Mesodermal cell (in vitro differentiated cells): Measurements from ENCODE around the gene NCKIPSD.

Experiments used
- H3K27ac ChIP-seq: 2 replicates; pipeline ENCODE4 v1.7.0; 2013; ENCODE audit warnings: mild to moderate bottlenecking, low read depth, low read length, moderate library complexity; ENCODE audit not compliant: severe bottlenecking
- H3K36me3 ChIP-seq: 2 replicates; pipeline ENCODE4 v1.7.1; 2013; ENCODE audit warnings: mild to moderate bottlenecking, low read length, moderate library complexity; ENCODE audit not compliant: control insufficient read depth, insufficient read depth
- H3K4me1 ChIP-seq: one replicate; pipeline ENCODE4 v1.7.1; 2013; ENCODE audit warnings: mild to moderate bottlenecking, low read length; ENCODE audit not compliant: insufficient read depth, control insufficient read depth, poor library complexity, severe bottlenecking
- H3K4me3 ChIP-seq: 2 replicates; pipeline ENCODE4 v1.7.0; 2013; ENCODE audit warnings: low read length, control low read depth, mild to moderate bottlenecking; ENCODE audit not compliant: insufficient read depth, poor library complexity, severe bottlenecking; ENCODE audit errors: extremely low read depth
- H3K9me3 ChIP-seq: 2 replicates; pipeline ENCODE4 v1.7.1; 2013; ENCODE audit warnings: mild to moderate bottlenecking, low read length, moderate library complexity; ENCODE audit not compliant: control insufficient read depth
- WGBS, 2 experiments: methylation state at CpG; one replicate each; pipeline ENCODE4 v1.1.5; 2013; ENCODE audit warnings: missing lambda C conversion rate in 2 of 2; ENCODE audit not compliant: insufficient coverage in 2 of 2; 5-methylcytosine and 5-hydroxymethylcytosine counted together

The NCKIPSD gene

DNA sequence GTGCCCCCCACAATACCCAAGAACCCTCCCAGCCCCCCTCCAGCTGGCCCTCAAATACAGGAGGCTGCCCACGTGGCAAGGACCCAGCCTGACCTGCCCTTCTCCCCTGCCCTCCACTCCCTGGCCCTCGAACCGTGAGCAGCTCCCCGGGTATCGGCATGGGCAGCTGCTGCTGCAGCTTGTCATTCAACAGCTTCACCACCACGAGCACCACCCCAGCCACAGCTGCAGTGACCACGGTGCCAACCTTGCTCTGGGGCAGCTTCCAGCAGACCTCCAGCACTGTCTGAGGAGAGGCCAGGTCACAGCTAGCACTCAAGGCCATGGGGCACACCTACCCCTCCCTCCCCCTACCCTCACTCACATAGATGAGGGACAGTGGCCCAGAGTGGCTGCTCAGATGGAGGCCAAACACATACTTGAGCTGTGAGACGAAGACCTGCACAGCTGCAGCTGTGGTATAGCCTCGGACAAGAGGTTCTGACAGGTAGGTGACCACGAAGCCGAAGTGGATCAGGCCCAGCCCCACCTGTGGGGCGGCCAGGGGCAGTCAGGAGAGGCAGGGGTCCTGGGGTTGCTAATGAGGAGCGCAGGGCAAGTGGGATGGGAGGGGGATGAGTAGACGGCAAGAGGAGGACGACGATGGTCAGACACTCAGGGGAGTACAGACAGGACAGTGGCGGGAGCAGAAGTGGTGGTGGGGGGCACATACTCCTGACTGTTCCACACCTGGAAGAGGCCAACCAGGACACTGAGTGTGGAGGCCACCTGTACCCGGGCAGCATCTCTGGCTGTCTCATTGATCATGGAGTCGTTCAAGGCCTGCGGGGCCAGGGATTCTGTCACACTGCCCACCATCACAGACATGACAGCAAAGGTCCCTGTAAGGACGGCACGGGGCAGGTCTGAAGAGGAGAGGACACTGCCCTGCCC lies 53.9 kb downstream of the NCKIPSD start:
- Histone ChIP-seq H3K4me1 (peaks cover 14% of the 10 kb centered on the region), H3K27ac (no peak overlapping the region), H3K36me3 (peaks cover 74% of the 10 kb centered on the region), H3K9me3 (no peaks in the 10 kb centered on the region), H3K4me3 (no peak overlapping the region)
- WGBS, 2 experiments: 98 to 99% methylated on average over 13 to 17 of the region's 22 CpGs

DNA sequence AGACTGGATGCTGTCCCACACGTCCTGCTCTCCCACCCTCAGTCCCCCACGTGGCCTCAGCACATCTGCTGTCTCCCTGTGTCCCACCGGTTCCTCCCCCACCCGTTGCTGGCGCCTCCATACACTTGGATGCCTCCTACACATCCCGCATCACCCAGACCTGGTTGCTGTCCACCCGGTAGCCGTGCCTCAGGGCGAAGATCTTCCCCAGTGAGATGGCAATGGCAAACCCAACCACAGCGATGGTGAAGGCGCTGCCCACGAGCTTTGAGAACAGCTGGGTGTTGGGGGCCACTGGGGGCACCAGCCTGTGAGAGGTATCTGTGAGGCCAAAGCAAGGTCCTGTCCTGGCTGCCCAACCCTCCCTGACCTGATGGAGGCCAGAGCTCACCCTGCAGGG lies 54.9 kb downstream of the NCKIPSD start:
- H3K4me3 ChIP-seq: no peak overlapping the region
- no peaks in the 10 kb centered on the region for H3K9me3 ChIP-seq
- WGBS, 2 experiments: 98 to 100% methylated on average over 7 to 12 of the region's 12 CpGs
- H3K36me3 ChIP-seq: peaks cover 83% of the 10 kb centered on the region
- H3K27ac ChIP-seq: no peak overlapping the region
- H3K4me1 ChIP-seq: peaks cover 6% of the 10 kb centered on the region

DNA sequence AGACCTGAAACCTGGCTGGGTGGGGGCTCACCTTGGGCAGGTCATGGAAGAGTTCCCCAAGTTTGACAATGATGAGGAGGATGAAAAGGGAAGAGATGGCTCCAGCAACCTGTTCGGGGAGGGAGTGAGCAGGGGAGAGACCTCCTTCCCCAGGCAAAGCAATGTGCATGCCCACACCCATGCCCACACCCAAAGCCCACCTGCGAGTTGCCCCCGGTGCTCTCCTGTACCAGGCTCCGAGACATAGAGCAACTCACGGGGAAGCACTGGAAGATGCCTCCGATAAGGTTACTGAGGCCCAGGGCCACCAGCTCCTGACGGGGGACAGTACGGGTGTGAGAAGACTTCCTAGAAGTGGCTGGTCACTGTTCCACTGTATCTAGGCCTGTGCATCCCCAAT lies 55.3 kb downstream of the NCKIPSD start:
- WGBS, 2 experiments: 98 to 100% methylated on average over 4 to 5 of the region's 8 CpGs
- H3K4me3 ChIP-seq: no peak overlapping the region
- no peaks in the 10 kb centered on the region for H3K9me3 ChIP-seq
- H3K27ac ChIP-seq: no peak overlapping the region
- peaks cover 6% of the 10 kb centered on the region for H3K4me1 ChIP-seq
- H3K36me3 ChIP-seq: peaks cover 88% of the 10 kb centered on the region

DNA sequence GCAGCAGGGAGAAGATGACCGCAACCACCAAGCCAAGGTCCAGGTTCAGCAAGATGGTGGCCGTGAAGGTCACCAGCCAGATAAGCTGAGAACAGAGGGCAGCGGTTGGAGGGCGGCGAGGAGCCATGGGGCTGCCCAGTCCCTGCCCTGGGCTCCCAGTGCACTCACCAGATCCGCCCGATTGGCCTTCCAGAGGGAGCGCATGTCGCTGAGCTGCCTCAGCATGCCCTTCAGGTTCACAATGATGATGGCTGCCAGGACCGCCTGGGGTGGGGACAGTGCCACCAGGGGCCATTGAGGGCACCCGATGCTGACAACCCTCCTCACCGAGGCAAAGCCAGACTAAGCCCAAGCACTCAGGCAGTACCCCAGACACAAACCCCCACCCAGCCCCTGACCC lies 55.8 kb downstream of the NCKIPSD start:
- WGBS, 2 experiments: 94 to 95% methylated on average over 10 to 11 of the region's 12 CpGs
- H3K27ac ChIP-seq: no peak overlapping the region
- H3K4me1 ChIP-seq: peaks cover 6% of the 10 kb centered on the region
- H3K9me3 ChIP-seq: no peaks in the 10 kb centered on the region
- peaks cover 93% of the 10 kb centered on the region for H3K36me3 ChIP-seq
- no peak overlapping the region for H3K4me3 ChIP-seq

DNA sequence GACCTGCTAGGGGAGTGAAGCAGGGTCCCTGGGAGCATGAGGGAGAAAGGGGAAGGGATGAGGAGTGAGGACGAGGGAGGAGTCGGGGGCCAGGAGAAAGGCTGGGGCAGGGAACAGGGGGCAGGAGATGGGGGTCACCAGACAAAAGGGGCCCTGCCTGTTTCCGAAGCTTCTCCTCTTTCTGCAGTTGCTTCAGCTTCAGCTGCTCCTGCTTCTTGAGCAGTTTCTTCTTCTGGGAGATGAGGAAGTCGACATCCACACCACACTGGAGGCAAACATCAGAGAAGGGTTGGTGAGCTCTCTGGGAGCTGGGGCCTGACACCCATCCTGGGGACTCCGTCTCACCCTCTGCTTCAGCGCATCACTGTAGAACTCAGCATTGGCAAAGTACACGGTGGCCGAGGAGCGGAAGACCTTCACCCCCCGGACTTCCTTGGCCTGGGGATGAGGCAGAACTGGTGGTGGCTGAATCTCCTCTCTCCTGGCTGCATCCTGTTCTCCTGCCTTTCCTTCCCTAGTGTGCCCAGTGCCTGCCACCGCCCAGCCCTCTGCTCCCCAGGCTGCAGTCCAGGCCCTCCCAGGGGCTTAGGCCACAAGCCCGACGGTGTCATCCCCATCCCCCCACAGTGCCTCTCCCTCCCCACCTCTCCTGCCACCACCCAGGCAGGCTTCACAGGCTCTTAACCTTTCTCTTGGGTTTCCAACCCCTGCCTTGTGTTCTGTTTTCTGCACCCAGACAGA lies 57.3 kb downstream of the NCKIPSD start:
- Histone ChIP-seq H3K4me1 (no peaks in the 10 kb centered on the region), H3K9me3 (no peaks in the 10 kb centered on the region), H3K27ac (no peak overlapping the region), H3K36me3 (peaks cover 97% of the 10 kb centered on the region), H3K4me3 (no peak overlapping the region)
- 96 to 97% methylated on average over 9 to 13 of the region's 13 CpGs for WGBS, 2 experiments

DNA sequence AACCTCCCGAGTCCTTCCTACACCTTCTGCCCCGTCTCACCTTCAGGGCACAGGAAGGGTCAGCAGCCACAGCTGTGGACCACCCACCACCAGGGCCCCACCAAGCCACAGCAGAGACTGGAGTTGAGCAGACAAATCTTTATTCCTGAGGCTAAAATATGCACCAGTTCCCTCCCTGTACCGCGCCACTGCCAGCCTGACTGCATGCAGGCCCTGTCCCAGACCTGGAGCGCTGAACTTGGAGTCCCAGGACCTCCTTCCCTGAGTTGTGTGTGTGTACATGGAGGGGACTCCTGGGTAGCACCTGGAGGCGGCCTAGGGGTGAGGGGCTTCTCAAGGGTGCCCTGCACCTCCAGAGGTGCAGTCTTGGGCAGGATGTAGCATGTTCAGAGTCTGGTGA lies 60.1 kb downstream of the NCKIPSD start:
- Histone ChIP-seq H3K36me3 (peaks cover 74% of the 10 kb centered on the region), H3K9me3 (no peaks in the 10 kb centered on the region), H3K4me3 (no peak overlapping the region), H3K4me1 (no peaks in the 10 kb centered on the region), H3K27ac (no peak overlapping the region)
- 100% methylated on average over 1 to 4 of the region's 6 CpGs for WGBS, 2 experiments

DNA sequence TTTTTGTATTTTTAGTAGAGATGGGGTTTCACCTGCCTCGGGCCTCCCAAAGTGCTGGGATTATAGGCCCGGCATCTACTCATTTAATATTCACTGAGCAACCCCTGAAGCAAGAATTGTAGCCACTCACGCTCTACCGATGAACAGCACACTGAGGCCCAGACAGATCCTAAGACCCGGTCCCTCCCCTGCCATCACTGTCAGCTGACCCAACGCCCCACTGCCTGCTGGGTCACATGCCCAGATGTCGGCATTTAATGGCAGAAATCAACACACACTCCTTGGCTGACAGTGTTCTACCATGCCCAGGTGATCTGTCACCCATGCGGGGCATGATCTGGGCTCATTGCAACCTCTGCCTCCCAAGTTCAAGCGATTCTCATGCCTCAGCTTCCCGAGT lies 60.9 kb downstream of the NCKIPSD start:
- no peak overlapping the region for H3K27ac ChIP-seq
- peaks cover 65% of the 10 kb centered on the region for H3K36me3 ChIP-seq
- no peaks in the 10 kb centered on the region for H3K9me3 ChIP-seq
- H3K4me1 ChIP-seq: no peaks in the 10 kb centered on the region
- WGBS, 2 experiments: 96 to 98% methylated on average over 9 of the region's 10 CpGs
- H3K4me3 ChIP-seq: no peak overlapping the region

DNA sequence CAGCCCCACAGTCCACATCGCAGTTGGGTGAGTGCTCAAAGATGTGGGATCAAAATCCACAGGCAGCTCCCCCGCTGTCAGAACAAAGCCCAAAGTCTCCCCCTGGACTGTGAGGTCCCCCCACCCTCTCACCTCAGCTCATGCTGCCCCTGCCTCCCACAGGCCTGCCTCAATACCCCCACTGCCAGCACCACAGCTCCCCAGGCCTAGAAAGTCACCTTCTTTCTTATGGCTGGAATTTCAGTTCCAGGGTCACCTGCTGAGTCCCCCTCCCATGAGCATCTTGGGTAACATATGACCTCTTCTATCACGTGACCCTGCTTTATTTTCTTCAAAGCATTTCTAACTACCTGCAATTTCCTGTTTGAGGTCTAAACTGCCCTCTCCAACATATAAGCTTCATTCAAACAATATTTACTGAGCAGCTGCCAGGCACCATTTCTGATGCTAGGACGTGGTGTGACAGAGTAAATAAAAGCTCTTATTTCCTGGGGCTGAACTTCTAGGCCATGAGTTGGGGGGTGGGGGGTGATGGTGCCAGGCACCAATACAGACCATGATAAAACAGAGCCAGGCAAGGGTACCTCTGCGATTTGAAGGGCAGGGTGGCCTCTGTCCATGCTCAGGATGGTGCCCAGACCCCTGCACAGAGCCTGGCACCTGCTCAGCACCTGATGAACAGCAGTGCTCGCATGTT lies 61.7 kb downstream of the NCKIPSD start:
- 90 to 93% methylated on average over 3 to 4 of the region's 6 CpGs for WGBS, 2 experiments
- H3K4me1 ChIP-seq: no peaks in the 10 kb centered on the region
- H3K27ac ChIP-seq: no peak overlapping the region
- peaks cover 58% of the 10 kb centered on the region for H3K36me3 ChIP-seq
- no peak overlapping the region for H3K4me3 ChIP-seq
- no peaks in the 10 kb centered on the region for H3K9me3 ChIP-seq
